OCI-LY7 (cell line): ENCODE measurements around the gene FHDC1. TPM values are rescaled to one million over a fixed set of nuclear protein-coding genes. Genes with fewer than 3 reads are reported as not detected.

Experiments
- BruUV-seq: library from RNA; stranded (reverse); fragments of 400-500 nt; replicated peaks from 2 replicates; lab custom pipeline; 2021; lab: Mats Ljungman, UMichigan
- CTCF ChIA-PET: fragments of 300-600 bp; sonication (Branson Sonifier 250); formaldehyde crosslinking; loops from one replicate; lab custom pipeline; 2022; ENCODE audit warnings: antibody characterized with exemption; ENCODE audit not compliant: unreplicated experiment; lab: Charles Lee
- POLR2A ChIA-PET: fragments of 300-600 bp; sonication (Branson Sonifier 250); formaldehyde crosslinking; loops from one replicate; lab custom pipeline; 2022; ENCODE audit warnings: antibody characterized with exemption; lab: Charles Lee
- DNase-seq: peaks from one replicate; pipeline ENCODE4 v3.0.0-alpha.2; 2015; ENCODE audit warnings: low spot score
- H2AFZ ChIP-seq: fragments of 200-600 bp; sonication (generic), shearing (Covaris generic); 2 replicates; pipeline ENCODE4 v1.6.1; 2014; ENCODE audit warnings: mild to moderate bottlenecking, antibody characterized with exemption, low read length, moderate library complexity
- H3K27ac ChIP-seq: fragments of 200-600 bp; sonication (generic); 2 replicates; pipeline ENCODE4 v1.5.1; 2014; ENCODE audit warnings: mixed run types, low read depth, mild to moderate bottlenecking, moderate library complexity, low read length, inconsistent platforms; ENCODE audit not compliant: poor library complexity, severe bottlenecking
- H3K36me3 ChIP-seq: fragments of 200-600 bp; sonication (generic); 2 replicates; pipeline ENCODE4 v1.6.1; 2014; ENCODE audit warnings: mild to moderate bottlenecking, antibody characterized with exemption, low read length, moderate library complexity, mixed read lengths; ENCODE audit not compliant: insufficient read depth
- H3K4me1 ChIP-seq: fragments of 200-600 bp; sonication (generic); 2 replicates; pipeline ENCODE4 v1.5.1; 2014; ENCODE audit warnings: mild to moderate bottlenecking, low read length; ENCODE audit not compliant: insufficient read depth, poor library complexity, severe bottlenecking
- H3K4me2 ChIP-seq: fragments of 200-600 bp; sonication (generic); 2 replicates; pipeline ENCODE4 v1.6.1; 2014; ENCODE audit warnings: mild to moderate bottlenecking, low read length
- H3K4me3 ChIP-seq: fragments of 200-600 bp; sonication (generic); 2 replicates; pipeline ENCODE4 v1.5.1; 2014; ENCODE audit warnings: mild to moderate bottlenecking, low read depth, low read length; ENCODE audit not compliant: poor library complexity, severe bottlenecking
- H3K79me2 ChIP-seq: fragments of 200-600 bp; sonication (generic); 2 replicates; pipeline ENCODE4 v1.6.1; 2016; ENCODE audit warnings: low read depth, mild to moderate bottlenecking, low read length, moderate library complexity, mixed read lengths; ENCODE audit not compliant: insufficient read depth
- H3K9me2 ChIP-seq: fragments of 200-600 bp; sonication (generic); 2 replicates; pipeline ENCODE4 v1.6.1; 2016; ENCODE audit warnings: mild to moderate bottlenecking, low read length, mixed read lengths; ENCODE audit not compliant: insufficient read depth
- H3K9me3 ChIP-seq: fragments of 200-600 bp; sonication (generic); 2 replicates; pipeline ENCODE4 v1.6.1; 2014; ENCODE audit warnings: mild to moderate bottlenecking, mixed run types, low read length, mixed read lengths
- H4K20me1 ChIP-seq: fragments of 200-600 bp; sonication (generic); 2 replicates; pipeline ENCODE4 v1.6.1; 2014; ENCODE audit warnings: mild to moderate bottlenecking, antibody characterized with exemption, low read length, moderate library complexity, mixed read lengths; ENCODE audit not compliant: insufficient read depth
- CTCF ChIP-seq: fragments of 200-600 bp; sonication (generic); conservative IDR thresholded peaks from 2 replicates; pipeline ENCODE4 v1.5.1; 2014; ENCODE audit warnings: mild to moderate bottlenecking, antibody characterized with exemption, low read length, moderate library complexity, mixed read lengths
- EZH2phosphoT487 ChIP-seq: fragments of 200-600 bp; sonication (generic); IDR thresholded peaks from 2 replicates; pipeline ENCODE4 v1.6.1; 2018; ENCODE audit warnings: low read depth, borderline replicate concordance, mild to moderate bottlenecking, mixed run types, antibody characterized with exemption, low read length, moderate library complexity, mixed read lengths
- intact Hi-C: fragments of 100-400 bp; cut with micrococcal nuclease; formaldehyde crosslinking; loops from one replicate; pipeline ENCODE4 v1.10.0; 2022; ENCODE audit not compliant: unreplicated experiment
- total RNA-seq, 2 experiments: library from RNA; depleted of rRNA in 1 of 2; stranded (reverse); fragments of >200 nt in 1 of 2; shearing (Covaris generic) in 1 of 2; gene quantifications; 2 replicates each; pipeline ENCODE4 v1.2.3, GENCODE V29; 2014 to 2022

FHDC1 gene
- total RNA-seq, 2 experiments from 2014 or later, result 0.04 to 0.13 TPM

GRCh38 chr4:152903658-152904057, 32.5 kb upstream of the FHDC1 start:
- no TSS peak for BruUV-seq
- H3K36me3 ChIP-seq, result no peaks in the 10 kb centered on the region
- no peak for DNase-seq
- H3K4me2 ChIP-seq, result no peak overlapping the region
- CTCF ChIA-PET, result no interaction called here
- no peak for TF ChIP-seq CTCF
- TF ChIP-seq EZH2phosphoT487, result no peak
- H3K79me2 ChIP-seq, result no peaks in the 10 kb centered on the region
- POLR2A ChIA-PET, result interaction anchor here (0.5 to 1.4 kb wide), 6 partner anchors 9 to 1740 kb away, joined by 3 to 7 read pairs (median 4); no protein-coding TSS in a partner anchor
- H3K4me3 ChIP-seq, result no peak overlapping the region
- no peak overlapping the region for H3K27ac ChIP-seq
- no peaks in the 10 kb centered on the region for H3K9me3 ChIP-seq
- no peaks in the 10 kb centered on the region for H3K9me2 ChIP-seq
- H4K20me1 ChIP-seq, result no peaks in the 10 kb centered on the region
- H3K4me1 ChIP-seq, result no peaks in the 10 kb centered on the region
- intact Hi-C loops, result no loop called here
- no peak overlapping the region for H2AFZ ChIP-seq

GRCh38 chr4:152909901-152910300, 26.2 kb upstream of the FHDC1 start:
- Histone ChIP-seq H3K4me1 (no peaks in the 10 kb centered on the region), H3K9me3 (no peaks in the 10 kb centered on the region), H3K4me3 (no peak overlapping the region), H4K20me1 (no peaks in the 10 kb centered on the region), H3K27ac (no peak overlapping the region), H3K4me2 (no peak overlapping the region), H3K36me3 (no peaks in the 10 kb centered on the region; the same call in 1 of the 2 replicates), H3K79me2 (no peaks in the 10 kb centered on the region), H3K9me2 (no peaks in the 10 kb centered on the region), H2AFZ (no peak overlapping the region)
- intact Hi-C loops, result no loop called here
- DNase-seq, result no peak
- BruUV-seq, result no TSS peak
- ChIA-PET CTCF (no interaction called here), POLR2A (interaction anchor here (1.0 kb wide), 1 partner anchor 34 kb away, joined by 4 read pairs; no protein-coding TSS in a partner anchor)
- TF ChIP-seq EZH2phosphoT487 (no peak), CTCF (no peak)

GRCh38 chr4:152910521-152910920, 25.6 kb upstream of the FHDC1 start:
- DNase-seq, result no peak
- TF ChIP-seq EZH2phosphoT487, result no peak
- TF ChIP-seq CTCF, result no peak; the same call in 1 of the 2 replicates
- H4K20me1 ChIP-seq, result no peaks in the 10 kb centered on the region
- H3K4me3 ChIP-seq, result no peak overlapping the region
- no peaks in the 10 kb centered on the region for H3K79me2 ChIP-seq
- no peaks in the 10 kb centered on the region; the same call in 1 of the 2 replicates for H3K36me3 ChIP-seq
- intact Hi-C loops, result no loop called here
- H3K4me2 ChIP-seq, result no peak overlapping the region
- no peaks in the 10 kb centered on the region for H3K9me3 ChIP-seq
- no TSS peak for BruUV-seq
- ChIA-PET CTCF (no interaction called here), POLR2A (interaction anchor here (0.7 to 1.0 kb wide), 2 partner anchors 33 to 742 kb away, joined by 3 to 4 read pairs; no protein-coding TSS in a partner anchor)
- H3K4me1 ChIP-seq, result no peaks in the 10 kb centered on the region
- H2AFZ ChIP-seq, result no peak overlapping the region
- H3K9me2 ChIP-seq, result no peaks in the 10 kb centered on the region
- no peak overlapping the region for H3K27ac ChIP-seq
